Stromal cell of bone marrow (primary cell): ENCODE results near the gene PSMB5.
A peak's percentile ranks its signal among the peaks of the same experiment; 100 is the strongest.

Source experiments
- DNase-seq: peaks from one replicate; pipeline ENCODE4 v3.0.0-alpha.2; 2012; ENCODE audit warnings: low read depth

Gene PSMB5

DNA sequence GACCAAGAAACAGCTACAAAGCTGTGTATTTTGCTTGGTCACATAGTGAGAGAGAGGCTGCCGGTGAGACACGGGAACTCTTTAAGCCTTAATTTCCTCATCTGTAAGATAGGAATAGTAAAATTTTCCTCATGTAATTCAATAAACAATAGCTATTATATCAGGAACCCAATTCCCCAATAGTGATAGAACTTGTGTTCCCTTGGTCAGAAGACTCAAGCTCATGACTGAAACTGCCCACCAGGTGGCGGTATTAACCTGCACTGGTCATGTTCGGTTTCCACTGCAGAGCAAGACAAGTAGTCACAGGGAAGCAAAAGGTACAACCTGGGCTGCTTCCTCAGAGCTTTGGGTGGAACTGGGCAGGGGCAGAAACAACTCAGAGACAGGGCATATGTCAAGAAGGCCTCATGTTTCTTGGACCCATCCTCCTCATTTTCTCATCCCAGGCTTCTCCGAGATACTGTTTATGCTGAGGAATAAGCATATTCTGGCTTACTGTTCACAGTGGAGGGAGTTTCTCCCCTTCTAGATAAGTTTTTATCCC, 48.1 kb downstream of the PSMB5 start:
- DNase-seq: peak; percentile 65

DNA sequence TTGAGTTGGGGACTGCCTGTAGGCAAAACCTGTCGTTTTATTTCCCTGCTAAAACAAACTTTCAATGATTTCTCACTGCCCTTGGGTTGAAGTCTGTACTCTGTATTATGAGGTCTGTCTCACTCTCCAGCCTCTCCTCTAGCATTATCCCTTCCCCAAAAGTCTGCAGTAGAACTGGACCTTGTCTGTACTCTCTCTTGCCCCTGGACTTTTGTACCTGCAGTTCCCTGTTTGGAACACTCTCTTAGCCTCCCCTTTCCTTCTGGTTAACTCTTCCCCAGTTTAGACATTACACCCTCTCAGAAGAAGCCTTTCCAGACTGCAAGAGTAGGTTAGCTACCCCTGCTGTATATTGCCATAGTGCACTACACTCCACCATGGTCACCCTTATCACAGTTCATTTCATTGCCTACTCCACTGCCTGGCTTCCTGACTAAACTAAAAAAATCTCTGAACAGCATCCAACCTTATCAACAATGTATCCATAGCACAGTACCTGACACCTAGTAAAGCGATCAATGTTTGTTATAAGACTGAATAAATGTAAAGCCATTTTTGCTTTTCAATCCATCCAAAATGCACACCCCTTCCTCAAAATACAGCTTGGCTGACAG, 48.7 kb downstream of the PSMB5 start:
- no peak for DNase-seq

DNA sequence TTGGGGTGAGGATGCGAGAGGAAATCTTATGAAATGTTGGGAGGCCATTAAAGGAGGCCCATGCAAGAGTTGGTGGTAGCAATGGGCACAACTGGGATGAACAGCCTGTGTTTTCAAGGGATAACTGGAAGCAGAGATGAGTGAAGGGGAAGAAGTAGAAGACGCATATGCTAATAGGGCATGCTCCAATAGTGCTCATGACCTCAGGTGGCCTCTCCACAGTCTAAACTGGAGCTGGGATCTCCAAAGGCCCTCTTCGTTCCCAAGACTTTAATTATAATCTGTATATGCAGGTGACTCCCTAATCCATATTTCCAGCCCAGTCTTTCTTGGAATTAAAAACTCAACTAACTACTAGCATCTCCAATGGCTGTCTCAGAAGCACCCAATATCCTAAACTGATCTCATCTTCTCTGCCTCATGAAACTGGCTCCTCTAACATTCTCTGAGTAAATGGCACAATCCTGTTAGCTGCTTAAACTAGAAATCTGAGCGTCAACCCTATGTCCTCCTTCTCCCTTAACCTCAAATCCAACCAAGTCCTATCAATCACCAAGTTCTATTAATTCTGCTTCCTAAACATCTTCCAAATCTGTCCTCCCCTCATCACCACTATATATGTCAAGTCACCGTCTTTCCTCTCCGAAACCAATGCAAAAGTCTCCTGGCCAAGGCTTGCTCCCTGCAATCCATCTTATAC, 49.6 kb downstream of the PSMB5 start:
- DNase-seq: no peak

- peak; percentile 90 for DNase-seq
Measured at GRCh38 chr14:22982477-22983245, 52.0 kb downstream of the PSMB5 start, which contains the start of gene AJUBA. Gene AJUBA, minus strand, starts transcription at chr14:22982551. Its CDS starts 285 bp downstream, at chr14:22982266.

- no peak for DNase-seq
Measured at GRCh38 chr14:22981876-22982476, 52.7 kb downstream of the PSMB5 start.

GRCh38 chr14:22981090-22981875, 53.4 kb downstream of the PSMB5 start:
- no peak for DNase-seq

- DNase-seq: no peak
Measured at GRCh38 chr14:22980672-22981089, 54.0 kb downstream of the PSMB5 start.

DNA sequence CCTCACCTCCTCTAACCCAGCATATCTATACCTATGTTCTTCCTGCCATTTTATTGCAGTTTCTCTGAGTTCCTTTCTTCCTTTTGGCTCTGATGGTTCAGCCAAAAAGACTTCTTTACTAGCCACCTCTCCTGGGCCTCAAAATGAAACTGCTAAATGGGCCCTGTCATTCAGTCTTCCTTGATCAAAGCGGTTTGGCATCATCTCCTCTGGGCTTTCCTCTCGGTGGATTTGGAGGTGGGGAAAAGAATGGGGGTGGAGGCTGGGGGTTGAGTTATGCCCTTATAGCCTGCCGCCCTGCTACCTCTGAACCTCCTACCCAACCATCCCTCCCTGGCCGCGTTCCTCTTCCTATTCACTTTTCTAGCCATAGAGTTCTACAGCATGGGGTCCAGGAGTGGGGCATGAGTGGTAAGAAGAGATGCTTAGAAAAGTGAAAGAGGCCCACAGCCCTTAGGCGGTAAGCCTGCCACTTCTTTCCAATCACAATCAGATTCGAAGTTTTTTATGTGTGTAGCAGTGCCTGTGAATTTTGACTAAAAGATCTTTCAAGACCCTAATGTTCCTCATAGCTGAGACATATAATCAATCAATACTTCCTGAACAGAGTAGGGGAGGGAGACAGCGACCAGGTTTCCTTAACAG, 54.8 kb downstream of the PSMB5 start:
- DNase-seq: no peak

DNA sequence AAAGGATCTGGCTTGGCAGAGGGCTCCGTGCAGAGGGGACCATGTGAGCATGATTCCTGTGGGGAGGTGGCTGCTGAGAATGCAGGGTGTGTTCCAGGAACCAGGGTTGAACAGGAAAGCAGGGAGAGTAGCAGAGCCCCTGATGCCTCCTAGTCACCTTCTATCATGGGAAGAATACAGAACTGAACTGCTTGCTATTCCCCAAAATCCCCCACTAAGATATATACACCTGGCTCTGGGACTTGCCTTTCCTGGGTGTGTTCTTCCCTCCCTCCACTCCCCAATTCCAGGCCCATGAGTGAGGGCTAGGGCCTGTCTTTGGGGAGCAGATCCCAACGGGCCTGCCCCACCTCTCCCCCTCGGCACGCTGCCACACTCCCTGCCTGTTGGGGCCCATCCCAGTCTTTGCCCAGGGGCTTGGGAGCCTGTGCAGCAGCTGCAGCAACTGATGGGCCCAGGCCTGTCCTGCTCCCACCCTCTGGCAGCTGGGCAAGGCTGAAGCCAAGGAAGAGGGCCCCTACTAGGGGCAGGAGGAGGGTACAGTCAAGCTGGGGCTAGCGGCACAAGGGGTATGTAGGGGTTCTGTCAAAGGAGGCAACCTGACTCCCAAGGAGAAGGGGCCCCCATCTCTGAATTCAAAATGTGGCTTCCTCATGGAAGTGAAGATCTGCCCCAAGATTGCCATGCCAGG, 55.6 kb downstream of the PSMB5 start:
- no peak for DNase-seq

DNA sequence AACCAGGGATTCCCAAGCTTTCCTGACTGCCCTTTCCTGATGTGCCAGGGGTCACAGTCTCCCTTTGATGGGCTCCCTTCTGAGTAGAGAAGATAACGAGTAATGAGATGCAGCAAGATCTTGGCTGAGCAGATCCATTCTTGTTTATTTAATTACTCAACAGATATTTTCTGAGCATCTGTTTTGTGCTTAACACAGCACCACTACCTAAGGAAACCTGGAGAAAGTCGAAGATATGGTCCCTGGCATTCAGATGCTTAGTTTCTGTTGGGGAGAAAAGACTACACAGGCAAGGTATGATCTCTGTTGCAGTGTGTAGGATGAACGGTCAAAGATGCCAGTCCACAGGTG, 56.2 kb downstream of the PSMB5 start:
- no peak for DNase-seq

- no peak for DNase-seq
Measured at GRCh38 chr14:22977684-22978486, 56.8 kb downstream of the PSMB5 start.

DNA sequence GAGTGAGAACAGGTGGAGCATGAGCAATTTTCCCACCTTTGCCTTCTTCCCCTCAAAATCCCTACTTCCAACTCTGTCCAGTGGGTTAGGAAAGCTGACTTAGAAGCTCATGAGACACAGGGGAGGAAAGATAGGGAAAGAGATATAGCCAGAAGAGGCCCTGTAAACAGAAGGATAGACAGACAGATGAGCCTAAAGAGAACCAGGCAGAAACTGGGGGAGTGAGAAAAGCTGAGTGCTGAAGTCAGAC, 57.3 kb downstream of the PSMB5 start:
- DNase-seq: no peak

- DNase-seq: no peak
Measured at GRCh38 chr14:22976620-22977433, 57.9 kb downstream of the PSMB5 start.
